GM13976 (cell line): Measurements from ENCODE around the gene DIRAS3.

ENCODE experiments used
- DNase-seq: peaks from one replicate; pipeline ENCODE4 v3.0.0; 2012; ENCODE audit warnings: low spot score
- CTCF ChIP-seq: IDR thresholded peaks from 2 replicates; pipeline ENCODE4 v1.5.1; 2012; ENCODE audit warnings: borderline replicate concordance, mild to moderate bottlenecking; ENCODE audit not compliant: insufficient read depth; ENCODE audit errors: extremely low read depth, missing control alignments, control extremely low read depth
- in situ Hi-C: fragments of 300-500 bp; cut with MboI; formaldehyde crosslinking; loops from one replicate; pipeline ENCODE4 v1.12.0; 2022; ENCODE audit warnings: low sequenced_read_pairs, mixed read lengths, inconsistent platforms; ENCODE audit not compliant: unreplicated experiment

The DIRAS3 gene

GRCh38 chr1:68049941-68050878 lies at the start of gene DIRAS3:
DIRAS3 (minus strand) TSS chr1:68050627; CDS start chr1:68047297, 3,330 bp downstream.
- TF ChIP-seq CTCF = no peak
- no peak for DNase-seq
- in situ Hi-C loops = no loop called here

- TF ChIP-seq CTCF = no peak
- DNase-seq = no peak
- in situ Hi-C loops = no loop called here
These were observed 43.3 kb upstream of the DIRAS3 start for GRCh38 chr1:68093737-68094136.

GRCh38 chr1:68087184-68087583 lies 36.8 kb upstream of the DIRAS3 start:
- in situ Hi-C loops = no loop called here
- no peak for DNase-seq
- no peak for TF ChIP-seq CTCF

GRCh38 chr1:68085752-68086151 lies 35.3 kb upstream of the DIRAS3 start:
- in situ Hi-C loops = no loop called here
- no peak for DNase-seq

GRCh38 chr1:68083686-68084085 lies 33.3 kb upstream of the DIRAS3 start:
- no peak for DNase-seq
- no peak for TF ChIP-seq CTCF
- in situ Hi-C loops = no loop called here

More at GRCh38 chr1:68085752-68086151, 35.3 kb upstream of the DIRAS3 start:
- no peak for TF ChIP-seq CTCF

GRCh38 chr1:68081775-68082283 lies 31.4 kb upstream of the DIRAS3 start:
- TF ChIP-seq CTCF = no peak
- no peak for DNase-seq
- in situ Hi-C loops = no loop called here
